Measurements from ENCODE around the gene OPCML. TPM values are rescaled to one million over a fixed set of nuclear protein-coding genes. Genes with fewer than 3 reads are reported as not detected.

OPCML gene
- total RNA-seq, 1 experiment from 2014 or later, result 0.07 TPM

DNA sequence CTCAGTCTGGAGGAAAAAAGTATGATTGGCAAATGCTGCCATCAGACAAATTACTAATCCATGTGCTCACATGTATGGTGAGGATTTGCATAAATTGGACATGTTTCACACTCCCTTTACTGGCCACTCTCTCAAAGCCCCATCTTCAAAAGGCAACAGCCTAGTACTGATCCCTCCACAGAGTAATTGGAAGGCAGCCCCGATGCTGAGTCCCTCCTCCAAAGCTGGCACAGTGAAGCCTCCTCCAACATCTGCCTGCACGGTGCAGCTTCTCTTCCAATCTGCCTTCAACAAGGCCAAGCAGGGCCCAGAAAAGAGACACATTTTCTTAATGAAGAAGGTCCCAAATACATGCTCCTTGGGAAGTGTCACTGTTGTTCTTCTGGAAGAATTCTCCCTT lies 350.6 kb downstream of the OPCML start:
- in situ Hi-C loops (cut with HindIII; ENCODE audit: low pct_unique_long_range_greater_than_20kb, low sequenced_read_pairs), result no loop called here
- DNase-seq (ENCODE audit: low read depth), result no peak

DNA sequence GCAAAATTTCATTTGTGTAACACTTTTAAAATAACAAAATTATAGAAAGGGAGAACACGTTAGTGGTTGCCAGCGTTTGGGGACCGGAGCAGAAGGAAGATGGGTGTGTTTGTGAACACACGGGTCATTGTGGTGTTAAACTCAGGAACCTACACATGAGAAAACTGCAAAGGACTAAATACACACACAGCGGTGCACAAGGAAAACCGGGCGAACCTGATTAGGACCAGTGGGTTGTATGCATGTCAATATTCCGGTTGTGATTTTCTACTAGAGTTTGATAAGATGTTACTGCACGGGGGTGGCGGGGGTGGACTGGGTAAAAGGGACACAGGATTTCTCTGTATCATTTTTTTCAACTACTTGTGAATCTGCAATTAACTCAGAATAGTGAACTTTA lies 351.2 kb downstream of the OPCML start:
- in situ Hi-C loops (cut with HindIII; ENCODE audit: low pct_unique_long_range_greater_than_20kb, low sequenced_read_pairs), result no loop called here
- no peak for DNase-seq (ENCODE audit: low read depth)

DNA sequence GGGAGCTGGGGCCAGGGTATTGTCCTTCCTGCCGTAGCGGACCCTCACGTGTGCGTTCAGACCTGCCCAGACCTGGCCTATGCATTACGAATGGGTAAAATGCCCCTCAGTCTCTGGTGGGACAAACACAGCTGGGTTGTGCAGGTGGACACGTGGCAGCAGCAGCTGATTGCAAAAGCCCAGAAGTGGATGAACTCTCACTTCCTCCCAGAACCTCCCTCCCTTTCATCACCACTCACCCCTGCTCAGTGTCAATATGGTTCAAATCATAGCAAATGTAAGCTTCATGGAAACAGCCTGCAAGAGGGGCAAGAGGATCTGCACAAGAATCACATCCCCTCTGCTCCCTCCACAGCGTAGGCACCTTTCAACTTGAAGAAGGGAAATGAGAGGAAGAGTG lies 352.1 kb downstream of the OPCML start:
- in situ Hi-C loops (cut with HindIII; ENCODE audit: low pct_unique_long_range_greater_than_20kb, low sequenced_read_pairs), result no loop called here
- DNase-seq (ENCODE audit: low read depth), result no peak

DNA sequence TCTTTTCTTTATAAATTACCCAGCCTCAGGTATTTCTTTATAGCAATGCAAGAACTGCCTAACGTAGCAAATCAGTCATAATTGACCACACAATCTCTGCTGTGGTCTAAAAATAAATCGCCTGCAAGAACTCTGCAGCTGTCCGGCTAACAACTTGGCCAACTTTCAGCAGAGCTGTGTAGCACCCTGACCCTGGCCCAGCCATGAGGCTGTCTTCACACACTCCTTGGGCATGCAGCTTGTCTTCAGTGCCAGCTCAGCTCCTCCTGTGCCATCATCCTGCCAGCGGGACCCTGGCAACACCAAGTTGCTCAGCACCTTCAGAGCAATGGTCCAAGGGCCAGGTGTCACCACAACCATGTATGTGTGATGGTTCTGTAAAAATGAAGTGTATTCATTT lies 355.6 kb downstream of the OPCML start:
- DNase-seq (ENCODE audit: low read depth), result no peak
- in situ Hi-C loops (cut with HindIII; ENCODE audit: low pct_unique_long_range_greater_than_20kb, low sequenced_read_pairs), result no loop called here

DNA sequence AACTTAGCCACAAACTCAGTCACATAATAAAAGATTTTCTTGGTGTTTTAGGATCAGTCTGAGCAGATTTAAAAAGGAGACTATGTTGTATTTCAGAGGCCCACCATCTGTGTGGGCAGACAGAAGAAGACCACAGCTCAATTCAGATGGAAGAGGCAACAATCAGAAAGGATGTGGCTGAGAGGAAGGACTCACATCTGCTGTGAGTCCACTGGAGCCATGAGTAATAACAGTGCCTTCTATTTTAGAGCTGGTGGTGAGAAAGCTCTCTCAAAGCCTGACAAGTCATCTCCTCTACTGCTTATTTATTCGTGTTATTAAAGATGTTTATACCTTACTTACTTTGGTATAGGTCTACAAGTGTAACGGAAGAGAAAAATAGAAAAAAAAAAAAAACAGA lies 357.2 kb downstream of the OPCML start:
- in situ Hi-C loops (cut with HindIII; ENCODE audit: low pct_unique_long_range_greater_than_20kb, low sequenced_read_pairs), result no loop called here
- DNase-seq (ENCODE audit: low read depth), result no peak

DNA sequence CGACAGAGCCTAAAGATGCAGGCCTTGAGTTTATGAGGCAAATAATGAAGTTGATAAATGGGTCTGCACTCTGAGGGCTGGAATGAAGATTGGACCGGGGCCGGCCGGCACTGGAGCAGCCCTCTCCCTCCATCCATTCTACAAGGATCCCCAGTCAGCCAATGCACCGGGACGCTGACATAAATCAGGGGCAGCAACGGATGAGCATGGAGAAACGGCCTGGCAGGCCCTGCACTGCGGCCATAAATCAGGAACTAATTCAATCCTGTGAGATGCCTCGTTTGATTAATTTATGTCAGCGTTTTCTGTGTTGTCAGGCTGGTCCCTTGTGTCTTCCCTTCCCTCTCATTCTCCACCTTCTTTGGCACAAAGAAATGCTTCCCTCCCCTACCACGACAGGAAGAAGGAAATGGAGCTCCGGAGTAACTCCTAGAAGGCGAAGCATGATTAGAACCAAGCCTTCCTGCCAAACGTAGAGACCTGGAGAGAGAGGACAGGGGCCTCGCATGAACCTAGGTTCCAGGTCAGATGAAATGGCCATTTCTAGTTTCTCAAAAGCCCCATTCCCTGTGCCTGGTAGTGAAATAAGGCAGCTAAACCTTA lies 358.4 kb downstream of the OPCML start:
- DNase-seq (ENCODE audit: low read depth), result no peak
- in situ Hi-C loops (cut with HindIII; ENCODE audit: low pct_unique_long_range_greater_than_20kb, low sequenced_read_pairs), result no loop called here

DNA sequence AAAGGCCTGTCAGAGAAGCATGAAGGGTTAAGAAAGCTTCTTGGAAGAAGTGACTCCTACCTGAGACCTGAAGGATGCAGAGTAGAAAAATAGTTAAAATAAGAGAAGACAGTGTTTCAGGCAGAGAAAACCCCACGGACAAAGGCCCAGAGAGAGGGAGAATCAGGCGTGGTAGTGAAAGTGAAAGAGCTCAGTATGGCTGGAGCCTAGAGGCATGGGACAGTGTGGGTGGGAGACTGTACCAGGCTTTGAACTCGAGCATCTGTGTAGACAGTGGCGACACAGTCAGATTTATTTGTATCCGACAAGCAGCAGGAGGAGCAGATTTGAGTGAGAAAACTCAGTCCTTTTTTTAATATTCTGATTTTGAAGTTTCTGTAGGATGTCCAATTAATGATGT lies 360.0 kb downstream of the OPCML start:
- in situ Hi-C loops (cut with HindIII; ENCODE audit: low pct_unique_long_range_greater_than_20kb, low sequenced_read_pairs), result no loop called here
- no peak for DNase-seq (ENCODE audit: low read depth)

DNA sequence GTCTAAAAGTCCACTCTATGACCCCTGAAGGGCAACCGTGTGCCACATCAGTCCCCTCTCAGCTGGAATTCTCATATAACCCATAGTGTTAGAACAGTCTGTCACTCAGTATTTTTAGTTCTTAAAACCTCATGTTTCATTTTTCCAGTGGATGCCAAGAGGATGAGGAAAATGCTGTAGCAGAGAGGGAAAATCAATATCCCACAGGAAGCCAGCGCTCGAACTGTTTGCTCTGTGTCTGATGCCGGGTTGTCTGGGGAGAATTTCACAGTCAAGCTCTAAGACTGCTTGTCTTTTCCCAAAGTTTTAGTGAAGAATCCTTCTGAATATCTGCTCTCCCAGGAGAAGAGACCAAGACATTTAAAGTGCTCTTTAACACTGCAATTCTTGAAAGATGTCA lies 360.9 kb downstream of the OPCML start:
- DNase-seq (ENCODE audit: low read depth), result no peak
- in situ Hi-C loops (cut with HindIII; ENCODE audit: low pct_unique_long_range_greater_than_20kb, low sequenced_read_pairs), result no loop called here

DNA sequence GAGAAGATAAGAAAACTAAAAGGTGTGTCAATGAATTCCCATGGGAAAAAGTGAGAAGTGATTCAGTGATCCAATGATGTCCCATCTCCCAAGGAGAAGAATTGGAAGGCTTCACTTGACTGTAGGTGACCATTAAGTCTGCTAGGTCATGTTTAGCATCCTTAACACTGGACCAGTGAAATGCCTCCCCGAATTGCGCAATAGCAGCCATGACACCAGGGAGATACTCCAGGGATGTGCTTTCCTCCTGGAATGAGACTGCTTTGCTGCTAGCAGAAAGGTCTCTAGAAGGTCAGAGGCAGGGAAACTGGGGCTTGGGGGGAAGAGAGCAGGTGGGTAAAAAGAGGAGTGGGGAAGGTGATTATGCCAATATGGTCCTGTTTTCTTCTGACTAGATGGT lies 364.3 kb downstream of the OPCML start:
- no peak for DNase-seq (ENCODE audit: low read depth)
- in situ Hi-C loops (cut with HindIII; ENCODE audit: low pct_unique_long_range_greater_than_20kb, low sequenced_read_pairs), result no loop called here

DNA sequence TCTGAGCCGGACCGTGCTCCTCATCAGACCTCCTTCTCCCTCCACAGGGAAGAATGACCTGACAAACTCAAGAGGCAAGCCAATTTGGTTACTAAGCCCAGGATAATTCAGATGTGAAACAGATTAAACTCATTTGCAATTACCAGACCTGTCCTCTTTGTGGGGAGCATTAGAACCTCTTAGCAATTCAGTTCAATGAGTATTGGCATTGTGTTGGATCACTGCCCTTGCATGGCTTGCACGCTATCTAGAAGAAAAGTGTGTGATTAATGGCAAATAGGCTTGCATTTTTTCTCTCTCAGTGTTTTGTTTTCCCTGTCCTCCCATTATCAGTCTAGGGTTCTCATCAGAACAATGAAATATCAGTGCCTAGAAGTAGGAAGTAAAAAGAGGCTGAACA lies 365.6 kb downstream of the OPCML start:
- in situ Hi-C loops (cut with HindIII; ENCODE audit: low pct_unique_long_range_greater_than_20kb, low sequenced_read_pairs), result no loop called here
- no peak for DNase-seq (ENCODE audit: low read depth)

DNA sequence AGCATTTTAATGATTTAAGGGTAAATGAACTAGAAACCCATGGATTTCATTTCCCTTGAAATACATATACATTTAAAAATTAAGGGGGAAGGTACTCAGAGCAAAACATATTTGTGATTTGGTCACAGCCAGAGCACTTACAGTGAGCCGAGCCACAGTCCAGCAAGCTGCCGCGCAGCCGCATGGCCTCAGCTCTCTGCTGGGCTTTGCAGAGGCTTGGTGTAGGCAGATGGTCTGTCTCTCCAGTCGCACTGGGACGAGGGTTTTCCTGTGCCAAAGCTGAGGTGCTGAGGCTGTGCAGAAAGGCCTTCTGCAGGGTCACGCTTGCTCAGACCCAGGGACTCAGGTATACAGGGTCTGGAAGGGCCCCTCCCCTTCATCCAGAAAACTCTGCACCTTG lies 367.3 kb downstream of the OPCML start:
- DNase-seq (ENCODE audit: low read depth), result no peak
- in situ Hi-C loops (cut with HindIII; ENCODE audit: low pct_unique_long_range_greater_than_20kb, low sequenced_read_pairs), result no loop called here

DNA sequence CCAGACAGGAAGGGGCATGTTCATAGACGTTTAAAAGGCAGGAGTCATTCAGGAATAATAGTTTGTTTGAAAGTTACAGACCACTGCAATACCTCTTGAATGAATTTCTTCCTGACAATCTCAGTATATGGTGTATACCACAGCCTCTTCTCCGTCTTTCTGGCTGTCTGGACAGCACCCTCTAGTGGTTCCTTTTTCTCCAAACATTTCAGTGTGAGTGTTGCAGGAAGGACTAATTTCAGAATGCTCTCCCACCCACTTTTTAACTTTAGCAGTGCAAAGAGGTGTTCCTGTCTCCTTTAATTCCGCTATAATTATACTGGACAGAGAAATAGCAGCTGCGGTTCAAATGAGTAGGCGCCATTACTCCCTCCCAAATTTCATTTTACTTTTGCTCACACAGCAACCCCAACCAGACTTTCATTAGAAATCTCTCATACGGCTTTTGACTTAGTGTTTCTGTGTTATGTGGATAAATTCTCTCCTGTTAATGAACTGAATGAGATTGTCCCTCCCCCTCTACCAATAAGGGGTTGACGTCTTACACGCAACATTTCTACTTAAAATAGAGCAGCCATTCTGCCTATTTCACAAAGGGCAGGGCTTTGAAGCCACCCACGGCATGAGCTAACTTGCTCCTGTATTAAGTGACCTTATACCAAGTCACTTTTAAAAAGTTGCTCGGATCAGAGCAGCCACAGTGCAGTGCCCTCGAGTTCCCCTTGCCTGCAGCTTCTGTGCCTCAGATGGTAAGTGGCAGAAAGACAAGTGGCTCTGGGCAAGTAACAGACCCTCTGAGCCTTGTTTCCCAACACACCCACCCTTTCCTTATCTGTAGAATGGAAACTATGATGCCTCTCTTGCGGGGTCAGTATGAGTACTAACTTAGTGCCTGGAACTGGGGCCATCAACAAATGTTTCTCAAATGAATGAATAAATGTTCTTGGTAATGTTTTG lies 368.6 kb downstream of the OPCML start:
- in situ Hi-C loops (cut with HindIII; ENCODE audit: low pct_unique_long_range_greater_than_20kb, low sequenced_read_pairs), result no loop called here
- peak; percentile 25 for DNase-seq (ENCODE audit: low read depth)

DNA sequence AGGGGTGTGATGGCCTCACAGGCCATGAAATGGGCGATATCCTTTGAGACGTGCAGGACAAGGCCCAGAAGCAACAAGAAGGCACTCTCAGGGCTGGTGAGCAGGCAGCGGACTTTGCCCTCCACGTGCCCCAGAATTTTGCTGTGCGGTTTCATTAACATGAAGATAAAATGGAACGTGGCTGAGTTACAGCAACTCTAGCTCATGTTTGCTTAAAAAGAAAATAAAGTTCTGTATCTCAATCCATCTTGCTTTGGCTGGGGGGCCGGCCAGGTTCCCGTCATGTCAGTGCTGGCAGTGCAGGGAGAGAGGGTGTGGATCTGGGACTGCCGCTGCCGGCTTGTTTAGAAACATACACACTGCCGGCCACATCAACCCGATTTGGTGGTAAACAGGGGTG lies 370.1 kb downstream of the OPCML start:
- in situ Hi-C loops (cut with HindIII; ENCODE audit: low pct_unique_long_range_greater_than_20kb, low sequenced_read_pairs), result no loop called here
- DNase-seq (ENCODE audit: low read depth), result no peak

DNA sequence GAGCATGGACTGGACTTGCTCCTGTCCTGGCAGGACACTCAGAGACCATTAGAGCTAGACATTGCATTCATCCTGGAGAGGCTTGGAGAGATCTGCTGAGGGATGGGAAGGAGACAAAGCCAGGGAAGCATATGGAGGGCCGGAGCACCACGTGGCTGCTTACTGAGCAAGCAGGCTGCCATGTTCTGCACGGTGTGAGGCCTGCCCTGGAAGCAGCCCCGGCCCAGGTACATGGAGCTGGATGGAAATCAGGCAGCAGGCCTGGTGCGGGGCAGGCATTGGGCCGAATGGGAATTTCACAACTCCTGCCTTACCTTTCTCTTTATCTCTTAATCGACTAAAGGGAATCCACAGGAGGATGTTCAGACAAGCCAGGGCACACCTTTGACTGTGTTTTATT lies 371.5 kb downstream of the OPCML start:
- in situ Hi-C loops (cut with HindIII; ENCODE audit: low pct_unique_long_range_greater_than_20kb, low sequenced_read_pairs), result no loop called here
- no peak for DNase-seq (ENCODE audit: low read depth)

DNA sequence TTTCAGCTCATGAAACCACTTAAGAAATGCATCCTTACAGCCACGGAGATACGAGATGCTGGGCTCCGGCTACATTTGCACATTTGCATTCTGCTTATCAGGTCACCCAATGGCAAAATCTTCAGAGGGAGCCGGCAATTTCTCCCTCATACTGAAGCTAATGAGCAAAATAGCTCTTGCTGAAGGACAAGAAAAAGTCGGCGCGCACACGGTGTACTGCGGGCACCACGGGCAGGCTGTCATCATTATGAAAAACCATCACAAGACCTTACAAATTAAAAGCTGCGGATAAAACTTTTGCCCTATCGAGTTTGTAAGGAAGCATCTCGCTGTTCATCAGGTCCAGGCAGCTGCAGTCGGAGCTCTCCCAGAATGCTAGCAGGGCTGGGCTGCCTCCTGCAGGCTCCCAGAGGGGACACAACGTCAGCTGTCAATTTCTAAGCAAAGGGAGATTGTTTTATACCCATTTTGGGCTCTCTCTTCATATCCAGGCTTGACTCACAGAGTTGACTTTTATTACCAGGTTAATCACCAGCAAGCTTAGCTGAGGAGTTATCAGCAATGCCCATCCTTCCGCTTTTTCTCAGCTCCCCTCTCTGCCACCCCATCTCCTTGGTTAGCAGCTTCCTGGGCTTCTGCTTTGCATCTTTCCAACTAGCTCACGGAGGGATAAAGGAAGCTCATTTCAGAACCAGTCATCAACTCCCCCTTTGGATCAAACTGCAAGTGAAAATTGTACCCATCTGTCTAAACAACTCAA lies 375.1 kb downstream of the OPCML start:
- no peak for DNase-seq (ENCODE audit: low read depth)
- in situ Hi-C loops (cut with HindIII; ENCODE audit: low pct_unique_long_range_greater_than_20kb, low sequenced_read_pairs), result no loop called here

DNA sequence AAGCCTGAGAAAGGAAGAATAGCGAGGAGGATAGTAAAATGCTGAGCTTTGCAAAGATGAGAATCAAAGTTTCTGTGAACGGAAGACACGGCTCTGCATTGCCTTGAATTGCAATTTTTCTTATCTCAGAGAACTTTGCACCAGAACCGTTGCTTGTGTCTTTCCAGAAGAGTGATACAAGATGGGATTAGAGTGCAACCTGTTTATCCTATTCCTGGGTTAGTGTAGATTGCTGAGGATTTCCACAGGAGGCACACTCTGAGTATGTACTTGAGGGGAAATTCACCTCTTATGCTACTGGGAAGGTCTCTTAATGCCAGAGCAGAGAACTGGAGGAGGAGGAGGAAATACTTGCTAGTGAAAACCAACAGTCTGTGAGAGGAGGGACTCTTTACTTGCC lies 377.5 kb downstream of the OPCML start:
- DNase-seq (ENCODE audit: low read depth), result no peak
- in situ Hi-C loops (cut with HindIII; ENCODE audit: low pct_unique_long_range_greater_than_20kb, low sequenced_read_pairs), result no loop called here

DNA sequence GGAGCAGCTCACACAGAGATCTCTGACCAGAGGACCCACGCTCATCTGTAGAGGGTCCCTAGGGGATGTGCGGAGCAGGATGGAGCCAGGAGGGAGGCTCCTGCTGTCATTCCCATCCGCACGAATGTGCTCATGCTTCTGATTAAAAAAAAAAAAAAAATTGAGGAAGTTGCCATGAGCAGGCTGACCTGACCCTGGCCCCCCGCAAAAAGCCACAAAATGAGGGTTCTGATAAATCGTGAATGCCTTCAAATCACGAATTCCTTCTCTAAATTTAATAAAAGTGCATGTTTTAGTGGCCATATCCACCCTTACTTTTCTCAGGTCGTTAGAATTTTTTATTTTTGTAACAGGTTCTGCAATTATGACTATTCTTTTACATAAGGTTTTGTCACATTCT lies 378.2 kb downstream of the OPCML start:
- no peak for DNase-seq (ENCODE audit: low read depth)
- in situ Hi-C loops (cut with HindIII; ENCODE audit: low pct_unique_long_range_greater_than_20kb, low sequenced_read_pairs), result no loop called here

DNA sequence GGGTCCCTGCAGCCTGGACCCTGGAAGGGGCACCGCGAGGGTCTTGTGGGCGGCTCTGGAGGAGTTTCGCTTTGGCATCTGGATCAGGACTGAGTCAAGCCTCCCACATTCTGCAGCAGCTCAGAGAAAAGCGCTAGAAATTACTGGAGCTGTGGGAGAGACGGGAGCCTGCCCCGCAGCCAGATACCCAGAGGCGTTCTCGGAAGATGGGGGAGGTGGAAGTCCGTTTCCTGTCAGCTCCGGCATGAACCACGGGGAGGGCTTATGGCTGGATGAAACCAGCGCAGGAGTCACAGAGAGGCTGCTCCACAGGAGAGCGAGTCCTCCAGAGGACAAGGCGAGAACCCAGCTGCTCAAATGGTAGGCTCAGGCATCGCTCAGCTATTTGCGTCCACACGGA lies 379.3 kb downstream of the OPCML start:
- in situ Hi-C loops (cut with HindIII; ENCODE audit: low pct_unique_long_range_greater_than_20kb, low sequenced_read_pairs), result no loop called here
- DNase-seq (ENCODE audit: low read depth), result no peak

DNA sequence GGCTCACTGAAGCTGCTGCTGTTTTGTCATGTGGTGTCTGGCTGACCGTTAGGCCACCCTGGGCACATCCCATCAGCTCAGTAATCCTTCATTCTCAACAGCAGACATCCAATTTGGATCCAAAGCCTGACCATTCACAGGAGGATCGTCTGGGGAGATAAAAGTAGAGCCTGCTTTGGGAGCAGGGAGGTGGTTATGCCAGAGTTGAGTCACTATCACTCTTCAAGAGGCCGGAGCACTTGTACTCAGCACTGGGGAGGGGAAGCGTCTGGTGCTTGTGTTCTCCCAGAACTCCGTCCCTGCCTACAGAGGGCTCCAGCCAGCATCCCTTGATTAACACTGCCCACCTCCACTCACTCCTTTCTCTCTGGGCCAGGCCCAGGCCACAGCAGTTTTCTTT lies 382.6 kb downstream of the OPCML start:
- in situ Hi-C loops (cut with HindIII; ENCODE audit: low pct_unique_long_range_greater_than_20kb, low sequenced_read_pairs), result no loop called here
- DNase-seq (ENCODE audit: low read depth), result no peak
